ENCODE results near the gene RCOR1.

Gene RCOR1

DNA sequence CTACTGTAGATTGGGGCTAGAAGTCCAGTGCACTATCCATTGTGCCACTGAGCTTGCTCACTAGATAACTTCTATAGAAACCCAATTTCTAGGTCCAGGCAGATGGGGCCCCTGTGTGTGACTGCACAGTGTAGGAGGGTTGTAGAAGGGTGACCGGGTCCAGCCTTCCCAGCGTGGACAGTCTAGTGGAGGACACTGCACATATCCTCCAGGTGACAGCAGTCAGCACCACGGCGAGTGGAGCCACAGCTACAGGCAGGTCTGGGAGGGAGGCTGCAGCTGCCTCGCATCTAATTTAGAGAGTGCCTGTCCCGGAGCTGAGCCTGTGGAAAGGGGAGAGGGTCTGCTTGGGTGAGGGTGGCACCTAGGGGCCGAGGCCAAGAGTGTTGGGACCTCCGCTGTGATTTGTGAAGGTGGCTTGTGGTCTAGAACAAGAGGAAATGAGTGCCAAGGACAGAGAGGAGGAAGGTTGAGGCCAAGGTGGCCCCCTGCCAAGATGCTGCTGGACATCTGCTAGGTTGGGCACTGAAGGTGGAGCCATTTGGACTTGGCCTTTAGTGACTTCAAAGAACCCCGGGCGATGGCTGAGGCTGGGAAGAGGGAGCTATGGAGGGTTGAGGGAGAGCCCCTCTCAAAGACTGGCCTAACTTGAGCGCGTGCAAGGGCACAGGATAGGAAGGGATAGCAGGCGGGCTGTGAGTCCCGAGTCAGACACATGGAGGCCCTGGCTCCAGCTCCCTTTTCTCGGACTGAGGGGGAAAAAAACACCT is 138.8 kb downstream of the RCOR1 start:
- Mint-ChIP-seq H3K27me3 (ENCODE audit: low read depth) (no peaks in the 10 kb centered on the region), H3K4me3 (no peak overlapping the region), H3K4me1 (ENCODE audit: low read depth) (no peaks in the 10 kb centered on the region), H3K9me3 (no peaks in the 10 kb centered on the region), H3K27ac (no peak overlapping the region), H3K36me3 (ENCODE audit: low read depth) (peaks cover 13% of the 10 kb centered on the region)
- no peak for DNase-seq (ENCODE audit: low spot score)

DNA sequence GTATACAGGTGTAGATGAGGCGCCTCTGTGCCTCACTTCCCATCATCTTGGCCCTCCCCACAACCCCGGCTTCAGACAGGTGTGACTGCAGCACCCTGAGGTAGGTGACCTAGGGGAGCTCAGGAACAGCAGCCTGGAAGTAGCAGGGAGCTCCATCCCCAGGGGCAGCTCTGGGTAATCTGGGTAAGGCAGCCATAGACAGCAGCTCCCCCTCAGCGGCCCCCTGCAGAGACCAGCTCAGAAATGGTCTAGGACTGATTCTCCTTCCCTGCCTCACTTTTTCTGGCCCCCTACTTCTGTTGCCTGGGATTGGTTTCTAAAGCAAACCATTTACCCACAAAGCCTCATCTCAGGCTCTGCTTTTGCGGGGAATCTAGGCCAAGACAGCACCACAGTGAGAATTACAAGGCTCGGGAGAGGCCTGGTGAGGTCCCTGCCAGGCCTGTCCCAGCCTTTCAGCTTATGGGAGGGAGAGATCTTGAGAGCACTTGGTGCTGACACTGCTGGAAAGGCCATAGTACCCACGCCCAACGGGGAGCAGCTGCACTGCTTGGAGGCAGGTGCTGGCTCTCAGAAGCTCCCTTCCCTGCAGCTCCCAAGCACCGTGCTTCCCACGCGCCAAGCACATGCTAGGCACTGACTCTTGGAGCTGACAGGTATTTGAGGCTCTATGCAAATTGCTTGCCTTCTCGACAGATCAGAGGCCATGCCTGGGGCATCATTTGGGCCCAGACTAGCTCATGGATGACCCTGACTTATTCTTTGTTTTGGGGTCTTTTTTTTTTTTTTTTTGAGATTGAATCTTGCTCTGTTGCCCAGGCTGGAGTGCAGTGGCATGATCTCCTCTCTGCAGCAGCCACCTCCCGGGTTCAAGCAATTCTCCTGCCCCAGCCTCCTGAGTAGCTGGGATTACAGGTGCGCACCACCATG is 139.7 kb downstream of the RCOR1 start:
- Mint-ChIP-seq H3K4me1 (ENCODE audit: low read depth) (no peaks in the 10 kb centered on the region), H3K27me3 (ENCODE audit: low read depth) (no peaks in the 10 kb centered on the region), H3K4me3 (no peak overlapping the region), H3K27ac (no peak overlapping the region), H3K9me3 (no peaks in the 10 kb centered on the region), H3K36me3 (ENCODE audit: low read depth) (peaks cover 7% of the 10 kb centered on the region)
- no peak for DNase-seq (ENCODE audit: low spot score)

DNA sequence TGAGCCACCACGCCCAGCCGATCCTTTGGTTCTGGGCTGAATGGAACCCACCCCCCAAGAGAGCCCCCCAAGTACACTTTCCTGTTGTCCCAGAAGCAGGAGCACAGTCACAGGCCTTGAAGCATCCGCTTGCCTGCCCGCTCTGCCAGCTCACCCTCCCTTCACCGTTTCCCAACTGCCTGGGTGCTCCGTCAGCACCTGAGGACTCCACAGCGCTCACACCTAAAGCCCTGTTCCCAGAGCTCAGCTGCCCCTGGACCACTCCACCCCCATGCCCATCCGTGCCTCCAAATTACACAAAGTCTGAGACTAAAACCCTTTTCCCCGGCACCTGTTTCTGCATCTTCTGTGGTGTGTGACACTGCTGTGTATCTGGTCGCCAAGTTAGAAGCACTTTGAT is 140.5 kb downstream of the RCOR1 start:
- Mint-ChIP-seq H3K27ac (no peak overlapping the region), H3K4me3 (no peak overlapping the region), H3K36me3 (ENCODE audit: low read depth) (peaks cover 2% of the 10 kb centered on the region), H3K27me3 (ENCODE audit: low read depth) (no peaks in the 10 kb centered on the region), H3K4me1 (ENCODE audit: low read depth) (no peaks in the 10 kb centered on the region), H3K9me3 (no peaks in the 10 kb centered on the region)
- DNase-seq (ENCODE audit: low spot score) = no peak

DNA sequence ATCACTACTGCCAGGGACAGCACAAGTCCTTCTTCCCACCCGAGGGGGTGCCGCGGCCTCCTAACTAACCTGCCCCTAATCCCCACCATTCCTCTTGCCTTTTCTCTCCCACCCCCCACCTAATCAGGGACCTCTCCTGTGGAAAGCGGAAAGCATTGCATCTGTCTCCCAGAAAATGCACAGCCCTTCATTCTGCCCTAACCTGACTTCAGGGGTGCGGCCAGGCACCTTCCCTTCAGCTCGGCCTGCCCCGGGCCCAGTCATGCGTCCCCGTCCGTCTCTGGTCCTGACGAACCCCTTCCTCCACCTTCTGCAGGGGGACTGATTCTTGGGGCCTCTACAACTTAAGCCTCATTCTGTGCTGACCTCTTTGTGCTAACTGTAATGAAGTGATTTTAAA is 140.9 kb downstream of the RCOR1 start:
- DNase-seq (ENCODE audit: low spot score) = no peak
- no peaks in the 10 kb centered on the region for H3K27me3 Mint-ChIP-seq (ENCODE audit: low read depth)
- H3K4me3 Mint-ChIP-seq = no peak overlapping the region
- H3K27ac Mint-ChIP-seq = no peak overlapping the region
- H3K36me3 Mint-ChIP-seq (ENCODE audit: low read depth) = no peaks in the 10 kb centered on the region
- no peaks in the 10 kb centered on the region for H3K4me1 Mint-ChIP-seq (ENCODE audit: low read depth)
- no peaks in the 10 kb centered on the region for H3K9me3 Mint-ChIP-seq

GRCh38 chr14:102734436-102734835 is 142.0 kb downstream of the RCOR1 start:
- Mint-ChIP-seq H3K4me3 (no peak overlapping the region), H3K9me3 (no peaks in the 10 kb centered on the region), H3K27me3 (ENCODE audit: low read depth) (no peaks in the 10 kb centered on the region), H3K4me1 (ENCODE audit: low read depth) (no peaks in the 10 kb centered on the region), H3K27ac (no peak overlapping the region), H3K36me3 (ENCODE audit: low read depth) (no peaks in the 10 kb centered on the region)
- DNase-seq (ENCODE audit: low spot score) = no peak

DNA sequence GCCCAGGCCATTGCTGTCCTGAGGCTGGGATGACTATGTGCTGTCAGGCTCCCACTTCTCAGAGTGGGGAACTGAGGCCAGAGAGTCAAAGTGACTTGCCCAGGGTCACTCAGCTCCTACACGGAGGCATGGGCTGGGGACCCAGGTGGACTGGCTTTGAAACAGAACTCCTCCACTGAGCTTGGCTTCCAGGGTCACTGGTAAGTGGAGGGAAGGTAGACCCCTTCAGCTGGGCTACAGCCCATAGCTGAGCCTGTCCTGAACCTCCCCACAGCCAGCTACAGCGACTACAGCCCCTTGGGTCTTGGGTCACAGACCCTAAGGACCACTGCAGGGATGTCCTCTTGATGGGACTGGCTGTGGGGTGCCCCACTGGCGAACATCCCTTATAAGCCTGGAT is 144.5 kb downstream of the RCOR1 start:
- Mint-ChIP-seq H3K27me3 (ENCODE audit: low read depth) (no peaks in the 10 kb centered on the region), H3K4me3 (no peak overlapping the region), H3K36me3 (ENCODE audit: low read depth) (no peaks in the 10 kb centered on the region), H3K4me1 (ENCODE audit: low read depth) (no peaks in the 10 kb centered on the region), H3K9me3 (no peaks in the 10 kb centered on the region), H3K27ac (no peak overlapping the region)
- no peak for DNase-seq (ENCODE audit: low spot score)

GRCh38 chr14:102737402-102738372 is 145.2 kb downstream of the RCOR1 start:
- H3K4me1 Mint-ChIP-seq (ENCODE audit: low read depth) = no peaks in the 10 kb centered on the region
- no peak overlapping the region for H3K4me3 Mint-ChIP-seq
- H3K36me3 Mint-ChIP-seq (ENCODE audit: low read depth) = peaks cover under 1% of the 10 kb centered on the region
- H3K27me3 Mint-ChIP-seq (ENCODE audit: low read depth) = no peaks in the 10 kb centered on the region
- DNase-seq (ENCODE audit: low spot score) = no peak
- peaks cover 1% of the 10 kb centered on the region for H3K9me3 Mint-ChIP-seq
- H3K27ac Mint-ChIP-seq = no peak overlapping the region

DNA sequence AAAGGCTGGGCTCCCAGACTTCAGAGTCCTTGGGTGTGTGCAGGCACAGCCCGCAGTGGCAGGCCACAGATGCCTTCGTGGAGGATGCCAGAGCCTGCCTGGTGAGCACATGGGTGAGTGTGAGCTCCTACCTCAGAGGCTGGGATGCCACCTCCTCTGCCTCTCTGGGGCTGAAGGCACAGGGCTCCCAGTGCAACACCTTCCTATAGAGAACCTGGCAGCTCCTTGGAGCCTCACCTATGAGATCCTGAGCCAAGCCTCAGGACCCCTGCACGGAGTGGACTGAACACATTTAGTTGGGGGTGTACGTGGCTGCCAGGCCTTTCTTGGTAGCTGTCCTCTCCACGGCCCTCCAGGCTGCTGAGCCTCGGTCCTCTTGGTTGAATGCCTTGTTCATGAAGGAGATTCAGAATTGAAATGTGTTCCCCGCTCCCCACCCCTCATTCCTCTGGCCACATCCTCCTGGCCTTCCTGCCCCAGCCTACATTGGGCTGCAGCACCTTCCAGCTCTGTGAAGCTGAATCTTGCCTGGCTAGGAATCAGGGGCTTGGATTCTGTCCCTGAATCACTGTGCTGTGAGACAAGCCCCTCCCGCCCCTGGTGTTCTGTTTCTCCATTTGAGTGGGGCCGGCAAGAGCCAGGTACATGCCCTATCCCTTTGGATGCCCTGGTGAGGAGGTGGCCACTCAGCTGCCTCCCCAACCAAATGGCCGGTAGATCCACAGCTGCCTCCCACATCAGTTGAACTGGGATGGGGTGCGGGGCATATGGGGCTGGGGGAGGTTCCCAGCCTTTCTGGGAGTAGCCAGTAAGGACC is 146.1 kb downstream of the RCOR1 start:
- Mint-ChIP-seq H3K4me3 (no peak overlapping the region), H3K9me3 (peaks cover 4% of the 10 kb centered on the region), H3K4me1 (ENCODE audit: low read depth) (no peaks in the 10 kb centered on the region), H3K27me3 (ENCODE audit: low read depth) (no peaks in the 10 kb centered on the region), H3K27ac (no peak overlapping the region), H3K36me3 (ENCODE audit: low read depth) (peaks cover 2% of the 10 kb centered on the region)
- DNase-seq (ENCODE audit: low spot score) = no peak

- no peak for DNase-seq (ENCODE audit: low spot score)
- Mint-ChIP-seq H3K4me1 (ENCODE audit: low read depth) (no peaks in the 10 kb centered on the region), H3K9me3 (peaks cover 4% of the 10 kb centered on the region), H3K27me3 (ENCODE audit: low read depth) (no peaks in the 10 kb centered on the region), H3K4me3 (no peak overlapping the region), H3K27ac (no peak overlapping the region), H3K36me3 (ENCODE audit: low read depth) (peaks cover 2% of the 10 kb centered on the region)
Observed at GRCh38 chr14:102739190-102739469, 146.7 kb downstream of the RCOR1 start.

- peaks cover 4% of the 10 kb centered on the region for H3K9me3 Mint-ChIP-seq
- no peak for DNase-seq (ENCODE audit: low spot score)
- H3K4me3 Mint-ChIP-seq = no peak overlapping the region
- no peaks in the 10 kb centered on the region for H3K27me3 Mint-ChIP-seq (ENCODE audit: low read depth)
- H3K27ac Mint-ChIP-seq = no peak overlapping the region
- peaks cover 2% of the 10 kb centered on the region for H3K36me3 Mint-ChIP-seq (ENCODE audit: low read depth)
- H3K4me1 Mint-ChIP-seq (ENCODE audit: low read depth) = no peaks in the 10 kb centered on the region
Observed at GRCh38 chr14:102746634-102747438, 154.4 kb downstream of the RCOR1 start.

DNA sequence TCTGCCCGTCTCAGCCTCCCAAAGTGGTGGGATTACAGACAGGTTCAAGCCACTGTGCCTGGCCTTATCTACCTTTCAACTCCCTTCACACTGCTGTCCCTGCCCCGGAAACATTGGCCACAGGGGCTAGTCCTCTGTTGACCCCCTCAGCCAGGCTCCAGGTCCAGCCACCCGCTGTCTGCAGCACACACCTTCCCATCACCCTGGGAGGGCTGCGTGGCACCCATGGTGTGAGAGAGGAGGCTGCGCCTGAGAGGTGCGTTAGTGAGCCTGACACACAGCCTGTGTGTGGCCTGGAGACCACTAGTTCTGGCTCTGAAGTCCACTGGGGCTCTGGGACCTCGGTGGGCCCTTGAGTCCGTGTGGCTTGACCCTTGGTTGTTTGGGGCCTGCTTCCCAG is 156.4 kb downstream of the RCOR1 start:
- no peak overlapping the region for H3K27ac Mint-ChIP-seq
- no peaks in the 10 kb centered on the region for H3K9me3 Mint-ChIP-seq
- no peaks in the 10 kb centered on the region for H3K4me1 Mint-ChIP-seq (ENCODE audit: low read depth)
- H3K27me3 Mint-ChIP-seq (ENCODE audit: low read depth) = no peaks in the 10 kb centered on the region
- DNase-seq (ENCODE audit: low spot score) = no peak
- no peaks in the 10 kb centered on the region for H3K36me3 Mint-ChIP-seq (ENCODE audit: low read depth)
- no peak overlapping the region for H3K4me3 Mint-ChIP-seq

DNA sequence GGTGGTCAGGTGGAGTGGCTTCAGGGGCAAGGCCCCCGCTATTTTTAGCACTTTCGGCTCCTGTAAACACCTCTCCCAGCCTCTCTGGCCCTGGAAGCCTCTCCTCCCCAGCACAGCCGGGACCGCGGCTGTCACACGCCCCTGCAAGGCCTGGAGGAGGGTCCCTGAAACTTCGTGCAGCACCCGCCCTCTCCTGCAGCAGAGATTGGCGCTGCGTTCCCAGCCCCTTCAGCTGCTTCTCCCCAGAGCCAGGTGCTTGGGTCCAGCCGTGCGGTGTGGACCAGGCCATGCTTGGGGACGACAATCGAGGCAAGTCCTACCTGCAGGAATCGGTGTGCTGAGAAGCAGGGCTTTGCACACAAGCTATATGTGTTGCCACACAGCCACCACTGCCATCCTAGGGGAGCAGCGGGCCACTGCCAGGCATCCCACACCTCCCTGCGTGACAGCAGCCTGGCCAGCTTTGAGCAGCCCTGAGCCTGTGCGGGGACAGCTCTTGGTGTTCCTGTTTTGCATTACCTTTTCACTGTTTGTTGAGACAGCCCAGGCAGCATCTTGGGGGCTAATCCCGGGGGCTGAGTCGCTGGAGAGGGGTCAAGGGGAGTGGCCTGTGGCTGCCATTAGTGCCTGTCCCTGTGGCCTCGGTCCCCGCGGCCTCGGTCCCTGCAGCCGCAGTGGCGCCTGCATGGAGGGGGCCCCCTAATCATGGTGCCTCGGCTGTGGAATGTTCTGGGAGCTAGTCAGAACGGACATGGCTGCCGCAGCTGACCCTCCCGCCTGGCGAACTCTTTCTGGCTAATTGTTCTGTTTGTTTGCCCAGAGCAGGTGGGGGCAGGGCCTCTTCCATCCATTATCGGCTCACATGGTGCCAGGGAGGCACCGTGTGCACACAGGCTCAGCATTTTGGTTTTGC is 157.2 kb downstream of the RCOR1 start:
- DNase-seq (ENCODE audit: low spot score) = no peak
- Mint-ChIP-seq H3K4me1 (ENCODE audit: low read depth) (no peaks in the 10 kb centered on the region), H3K27me3 (ENCODE audit: low read depth) (no peaks in the 10 kb centered on the region), H3K36me3 (ENCODE audit: low read depth) (no peaks in the 10 kb centered on the region), H3K4me3 (no peak overlapping the region), H3K27ac (no peak overlapping the region), H3K9me3 (no peaks in the 10 kb centered on the region)
